Measurements from ENCODE around the gene INO80C.

- no peak for TF ChIP-seq CTCF (IDR thresholded peaks at IDR 0.05; ENCODE audit: low read depth, low read length)
- no peak for TF ChIP-seq EZH2phosphoT487 (IDR thresholded peaks at IDR 0.05; ENCODE audit: low read depth)
Measured at GRCh38 chr18:35451032-35451431, 46.7 kb downstream of the INO80C start.
